Neuronal stem cell (in vitro differentiated cells): ENCODE data around the gene RIOK2.
A peak's percentile ranks its signal among the peaks of the same experiment; 100 is the strongest.

Source experiments
- DNase-seq: peaks from one replicate; pipeline ENCODE4 v3.0.0-alpha.2; 2013; ENCODE audit warnings: low spot score
- H2AFZ ChIP-seq: one replicate; pipeline ENCODE4 v1.6.1; 2013; ENCODE audit warnings: mild to moderate bottlenecking, low read length, inconsistent platforms
- H2AK5ac ChIP-seq: 2 replicates; pipeline ENCODE4 v1.6.1; 2013; ENCODE audit warnings: low read depth, mild to moderate bottlenecking, inconsistent platforms, low read length, moderate library complexity, mixed read lengths
- H2BK120ac ChIP-seq: 2 replicates; pipeline ENCODE4 v1.6.1; 2013; ENCODE audit warnings: low read depth, mild to moderate bottlenecking, inconsistent platforms, low read length, moderate library complexity, mixed read lengths
- H2BK12ac ChIP-seq: one replicate; pipeline ENCODE4 v1.6.1; 2013; ENCODE audit warnings: low read length, inconsistent platforms
- H2BK15ac ChIP-seq: 2 replicates; pipeline ENCODE4 v1.6.1; 2013; ENCODE audit warnings: mild to moderate bottlenecking, low read length, inconsistent platforms, mixed read lengths
- H2BK5ac ChIP-seq: one replicate; pipeline ENCODE4 v1.6.1; 2013; ENCODE audit warnings: inconsistent platforms, mild to moderate bottlenecking, low read length, moderate library complexity
- H3K14ac ChIP-seq: one replicate; pipeline ENCODE4 v1.6.1; 2013; ENCODE audit warnings: low read length, inconsistent platforms
- H3K18ac ChIP-seq: 2 replicates; pipeline ENCODE4 v1.6.1; 2013; ENCODE audit warnings: low read length, inconsistent platforms
- H3K23ac ChIP-seq: 2 replicates; pipeline ENCODE4 v1.6.1; 2013; ENCODE audit warnings: low read depth, mild to moderate bottlenecking, mixed read lengths, low read length, inconsistent platforms; ENCODE audit not compliant: poor library complexity
- H3K27ac ChIP-seq: replicated peaks from 3 replicates; pipeline ENCODE4 v1.5.1; 2013; ENCODE audit warnings: low read length, inconsistent platforms
- H3K27me3 ChIP-seq, 3 experiments: 2 replicates each; pipeline ENCODE4 v1.6.1; 2013; ENCODE audit warnings: low read length in 3 of 3, mild to moderate bottlenecking in 2 of 3, inconsistent platforms in 1 of 3, low read depth in 1 of 3, mixed read lengths in 1 of 3, moderate library complexity in 1 of 3; ENCODE audit not compliant: control insufficient read depth in 3 of 3, insufficient read depth in 3 of 3
- H3K36me3 ChIP-seq, 2 donors: replicated peaks in 1 of 2; 2 replicates each; pipeline ENCODE4 v1.6.1; 2013; ENCODE audit warnings: low read length in 2 of 2; ENCODE audit not compliant: control insufficient read depth in 2 of 2, insufficient read depth in 2 of 2
- H3K4ac ChIP-seq: 2 replicates; pipeline ENCODE4 v1.6.1; 2013; ENCODE audit warnings: inconsistent platforms, mild to moderate bottlenecking, low read length, moderate library complexity
- H3K4me1 ChIP-seq, 2 donors: 1 replicate in 1 of 2; 2 replicates in 1 of 2; pipeline ENCODE4 v1.6.1; 2013; ENCODE audit warnings: low read length in 2 of 2, low read depth in 1 of 2; ENCODE audit not compliant: control insufficient read depth in 2 of 2, insufficient read depth in 1 of 2
- H3K4me2 ChIP-seq: one replicate; pipeline ENCODE4 v1.6.1; 2013; ENCODE audit warnings: mild to moderate bottlenecking, low read length, inconsistent platforms; ENCODE audit not compliant: insufficient read depth, poor library complexity, severe bottlenecking
- H3K4me3 ChIP-seq, 2 donors: 2 replicates each; pipeline ENCODE4 v1.5.1; 2013; ENCODE audit warnings: low read length in 2 of 2, mild to moderate bottlenecking in 2 of 2, inconsistent platforms in 1 of 2, moderate library complexity in 1 of 2
- H3K79me1 ChIP-seq: one replicate; pipeline ENCODE4 v1.6.1; 2013; ENCODE audit warnings: low read depth, mild to moderate bottlenecking, inconsistent platforms, low read length, moderate library complexity
- H3K9ac ChIP-seq: one replicate; pipeline ENCODE4 v1.6.1; 2013; ENCODE audit warnings: mild to moderate bottlenecking, low read depth, low read length, inconsistent platforms; ENCODE audit not compliant: poor library complexity
- H3K9me3 ChIP-seq, 2 donors: replicated peaks in 1 of 2; 2 replicates each; pipeline versions ENCODE3 to v1.6.1; 2013; ENCODE audit warnings: low read length in 2 of 2, mild to moderate bottlenecking in 2 of 2, inconsistent platforms in 1 of 2, low read depth in 1 of 2, mixed read lengths in 1 of 2, moderate library complexity in 1 of 2; ENCODE audit not compliant: control insufficient read depth in 2 of 2, insufficient read depth in 1 of 2
- H4K8ac ChIP-seq: one replicate; pipeline ENCODE4 v1.6.1; 2013; ENCODE audit warnings: low read depth, mild to moderate bottlenecking, inconsistent platforms, low read length, moderate library complexity
- H4K91ac ChIP-seq: one replicate; pipeline ENCODE4 v1.6.1; 2013; ENCODE audit warnings: low read length, low read depth, mild to moderate bottlenecking, inconsistent platforms; ENCODE audit not compliant: poor library complexity
- WGBS, 2 donors: extraction: QIAGEN DNeasy Blood & Tissue Kit; methylation state at CpG; one replicate each; pipeline ENCODE4 v1.1.7; 2013; ENCODE audit warnings: missing lambda C conversion rate in 2 of 2, mixed read lengths in 1 of 2; ENCODE audit not compliant: insufficient read length in 2 of 2, insufficient replicate concordance in 1 of 2; ENCODE audit errors: extremely low coverage in 2 of 2; 5-methylcytosine and 5-hydroxymethylcytosine counted together

RIOK2 gene

DNA sequence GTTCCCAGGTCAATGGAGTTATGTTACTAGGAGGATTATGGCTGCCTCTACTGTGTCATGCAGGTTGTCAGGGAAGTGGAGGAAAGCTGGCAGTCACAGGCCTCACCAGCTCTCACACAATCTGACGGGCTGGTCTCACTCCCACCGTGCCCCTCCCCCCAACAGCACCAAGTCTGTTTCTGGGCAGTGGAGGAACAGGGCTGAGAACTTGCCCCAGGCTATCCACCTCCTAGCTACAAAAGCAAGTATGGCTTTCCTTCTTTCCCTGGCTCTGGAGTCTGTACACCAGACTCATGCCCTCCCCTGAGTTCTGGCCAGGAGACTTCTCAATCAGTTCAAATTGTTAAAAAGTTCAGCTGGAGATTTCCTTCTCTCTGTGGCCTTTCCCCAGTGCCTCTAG is 25.7 kb upstream of the RIOK2 start:
- Histone ChIP-seq H4K91ac (no peak overlapping the region), H3K27me3 (no peaks in the 10 kb centered on the region), H3K4ac (no peak overlapping the region), H3K9me3 (no peaks in the 10 kb centered on the region), H3K18ac (no peak overlapping the region), H3K14ac (no peak overlapping the region), H3K79me1 (no peaks in the 10 kb centered on the region), H3K4me1 (no peaks in the 10 kb centered on the region), H2AK5ac (no peak overlapping the region), H3K4me3 (no peak overlapping the region), H2BK120ac (no peak overlapping the region), H3K9ac (no peak overlapping the region), H3K23ac (no peak overlapping the region), H2AFZ (no peak overlapping the region), H2BK5ac (no peak overlapping the region), H4K8ac (no peak overlapping the region), H2BK15ac (no peak overlapping the region), H2BK12ac (no peak overlapping the region), H3K36me3 (no peaks in the 10 kb centered on the region), H3K27ac (no peak overlapping the region), H3K4me2 (no peak overlapping the region)
- no peak for DNase-seq
- WGBS, 2 donors: no CpG with 5 or more reads among the region's 2 CpGs

DNA sequence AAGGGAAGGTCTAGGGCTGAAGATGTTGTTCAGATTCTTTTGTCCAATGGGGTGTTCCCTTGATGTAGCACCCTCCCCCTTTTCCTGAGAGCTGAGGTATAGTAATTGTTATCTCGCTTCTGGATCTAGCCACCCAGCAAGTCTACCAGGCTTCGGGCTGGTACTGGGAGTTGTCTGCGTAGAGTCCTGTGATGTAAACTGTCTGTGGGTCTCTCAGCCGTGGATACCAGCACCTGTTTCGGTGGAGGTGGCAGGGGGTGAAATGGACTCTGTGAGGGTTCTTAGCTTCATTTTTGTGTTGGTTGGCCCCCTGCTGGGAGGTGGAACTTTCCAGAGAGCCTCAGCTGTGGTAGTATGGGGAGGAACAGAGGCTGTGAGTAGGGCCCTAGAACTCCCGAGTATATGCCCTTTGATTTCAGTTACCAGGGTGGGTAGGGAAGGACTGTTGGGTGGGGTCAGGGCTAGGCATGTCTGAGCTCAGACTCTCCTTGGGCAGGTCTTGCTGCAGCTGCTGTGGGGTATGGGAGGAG is 25.2 kb upstream of the RIOK2 start:
- WGBS, 2 donors: no CpG with 5 or more reads among the region's 6 CpGs
- no peak overlapping the region for H3K4ac ChIP-seq
- H3K27ac ChIP-seq: no peak overlapping the region
- no peaks in the 10 kb centered on the region for H3K27me3 ChIP-seq
- no peaks in the 10 kb centered on the region for H3K36me3 ChIP-seq
- no peak overlapping the region for H3K4me2 ChIP-seq
- H2AK5ac ChIP-seq: no peak overlapping the region
- no peak for DNase-seq
- no peak overlapping the region for H2BK12ac ChIP-seq
- no peak overlapping the region for H3K14ac ChIP-seq
- no peak overlapping the region for H4K8ac ChIP-seq
- H3K4me3 ChIP-seq: no peak overlapping the region
- H3K23ac ChIP-seq: no peak overlapping the region
- no peaks in the 10 kb centered on the region for H3K4me1 ChIP-seq
- no peak overlapping the region for H3K9ac ChIP-seq
- no peaks in the 10 kb centered on the region for H3K9me3 ChIP-seq
- H4K91ac ChIP-seq: no peak overlapping the region
- H3K18ac ChIP-seq: no peak overlapping the region
- H2BK15ac ChIP-seq: no peak overlapping the region
- H3K79me1 ChIP-seq: no peaks in the 10 kb centered on the region
- no peak overlapping the region for H2BK120ac ChIP-seq
- no peak overlapping the region for H2BK5ac ChIP-seq
- H2AFZ ChIP-seq: no peak overlapping the region

DNA sequence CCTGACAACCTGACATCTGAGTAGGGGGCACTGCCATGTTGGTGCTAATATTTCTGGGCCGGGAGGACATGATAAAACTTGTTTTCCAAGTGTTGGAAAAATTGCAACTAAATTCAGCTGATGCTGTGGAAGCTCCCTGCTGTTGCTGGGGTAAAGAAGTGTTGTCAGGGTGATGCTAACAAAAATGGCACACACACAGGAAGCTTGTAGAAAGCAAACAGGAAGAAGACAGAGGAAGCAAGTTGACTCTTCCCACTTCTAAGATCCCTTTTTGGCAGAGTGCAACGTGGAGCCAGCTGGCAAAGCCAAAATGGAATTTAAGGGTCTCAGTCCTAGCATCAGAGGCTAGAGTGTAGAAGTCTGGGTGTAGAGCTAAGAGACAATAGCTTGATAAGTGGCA is 11.3 kb upstream of the RIOK2 start:
- Histone ChIP-seq H4K91ac (no peak overlapping the region), H2AK5ac (no peak overlapping the region), H3K18ac (no peak overlapping the region), H3K9me3 (peaks cover 0 to 6% of the 10 kb centered on the region in 2 donors), H3K4me1 (peaks cover 0 to 5% of the 10 kb centered on the region in 2 donors), H2BK12ac (no peak overlapping the region), H3K9ac (no peak overlapping the region), H4K8ac (no peak overlapping the region), H3K27ac (no peak overlapping the region), H2BK15ac (no peak overlapping the region), H2BK120ac (no peak overlapping the region), H3K4me2 (no peak overlapping the region), H3K27me3 (no peaks in the 10 kb centered on the region), H3K14ac (no peak overlapping the region), H3K36me3 (peaks cover 0 to 1% of the 10 kb centered on the region in 2 donors), H3K23ac (no peak overlapping the region), H3K4ac (no peak overlapping the region), H2AFZ (peak overlapping the region; percentile 82), H3K79me1 (no peaks in the 10 kb centered on the region), H2BK5ac (no peak overlapping the region), H3K4me3 (no peak overlapping the region)
- DNase-seq: no peak
- WGBS, 2 donors: no CpG with 5 or more reads among the region's 2 CpGs

DNA sequence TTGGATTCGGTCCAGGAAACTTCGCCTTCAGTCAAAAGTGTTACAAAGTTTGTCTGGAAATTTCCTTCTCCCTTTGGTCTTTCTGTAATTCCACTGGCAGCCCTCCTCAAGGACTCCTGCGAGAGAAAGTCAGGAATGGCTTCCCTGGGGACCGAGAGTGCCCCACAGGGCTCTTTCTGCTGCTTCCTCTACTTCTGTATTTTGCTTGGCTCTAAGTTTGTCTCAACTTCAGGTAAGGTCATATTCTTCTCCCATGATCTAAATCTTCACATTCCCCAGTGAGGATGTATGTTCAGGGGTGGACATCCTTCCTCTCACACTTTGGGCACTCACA is 10.3 kb upstream of the RIOK2 start:
- H2BK12ac ChIP-seq: no peak overlapping the region
- H2AK5ac ChIP-seq: no peak overlapping the region
- H3K4me1 ChIP-seq: peaks cover 0 to 5% of the 10 kb centered on the region in 2 donors
- H3K27me3 ChIP-seq: no peaks in the 10 kb centered on the region
- no peak overlapping the region for H3K18ac ChIP-seq
- H3K4me2 ChIP-seq: no peak overlapping the region
- no peak overlapping the region for H4K8ac ChIP-seq
- H3K27ac ChIP-seq: no peak overlapping the region
- no peak overlapping the region for H3K23ac ChIP-seq
- no CpG with 5 or more reads among the region's 4 CpGs for WGBS, 2 donors
- H3K14ac ChIP-seq: no peak overlapping the region
- H2BK5ac ChIP-seq: no peak overlapping the region
- no peak overlapping the region for H4K91ac ChIP-seq
- peak overlapping the region; percentile 65 for H2AFZ ChIP-seq
- DNase-seq: no peak
- H3K9me3 ChIP-seq: peaks cover 0 to 6% of the 10 kb centered on the region in 2 donors
- H2BK120ac ChIP-seq: no peak overlapping the region
- no peak overlapping the region for H3K9ac ChIP-seq
- H2BK15ac ChIP-seq: no peak overlapping the region
- H3K36me3 ChIP-seq: peaks cover 0 to 1% of the 10 kb centered on the region in 2 donors
- no peak overlapping the region for H3K4me3 ChIP-seq
- H3K4ac ChIP-seq: no peak overlapping the region
- H3K79me1 ChIP-seq: no peaks in the 10 kb centered on the region
